ENCODE data around the gene CNNM3. TPM values are rescaled to one million over a fixed set of nuclear protein-coding genes. Genes with fewer than 3 reads are reported as not detected.
A peak's percentile ranks its signal among the peaks of the same experiment; 100 is the strongest.

The CNNM3 gene
- polyA plus RNA-seq, 3 donors from 2014 or later = 5.5 to 11.0 (median 9.9) TPM

GRCh38 chr2:96830044-96830562 is 14.0 kb downstream of the CNNM3 start:
- Mint-ChIP-seq H3K27ac (peak overlapping the region in 3 of 6 donors; percentile 55 to 79 (median 79)), H3K4me1 (no peaks in the 10 kb centered on the region), H3K9me3 (no peaks in the 10 kb centered on the region), H3K4me3 (no peak overlapping the region), H3K27me3 (ENCODE audit: low read depth in 3 of 3) (peaks cover 0 to 6% (median 0%) of the 10 kb centered on the region in 3 donors), H3K36me3 (peaks cover 11 to 36% (median 13%) of the 10 kb centered on the region in 3 donors)
- DNase-seq = no peak

GRCh38 chr2:96831679-96832078 is 15.6 kb downstream of the CNNM3 start:
- H3K4me1 Mint-ChIP-seq = no peaks in the 10 kb centered on the region
- H3K27me3 Mint-ChIP-seq (ENCODE audit: low read depth in 3 of 3) = peaks cover 0 to 6% (median 2%) of the 10 kb centered on the region in 3 donors
- H3K9me3 Mint-ChIP-seq = no peaks in the 10 kb centered on the region
- peaks cover 11 to 38% (median 13%) of the 10 kb centered on the region in 3 donors for H3K36me3 Mint-ChIP-seq
- no peak overlapping the region for H3K27ac Mint-ChIP-seq
- no peak overlapping the region for H3K4me3 Mint-ChIP-seq
- no peak for DNase-seq

GRCh38 chr2:96832408-96832753 is 16.3 kb downstream of the CNNM3 start:
- Mint-ChIP-seq H3K36me3 (peaks cover 11 to 43% (median 13%) of the 10 kb centered on the region in 3 donors), H3K27ac (no peak overlapping the region), H3K9me3 (no peaks in the 10 kb centered on the region), H3K27me3 (ENCODE audit: low read depth in 3 of 3) (peaks cover 0 to 7% (median 2%) of the 10 kb centered on the region in 3 donors), H3K4me3 (no peak overlapping the region), H3K4me1 (no peaks in the 10 kb centered on the region)
- DNase-seq = no peak

GRCh38 chr2:96832754-96833507 is 16.9 kb downstream of the CNNM3 start:
- no peaks in the 10 kb centered on the region for H3K9me3 Mint-ChIP-seq
- no peaks in the 10 kb centered on the region for H3K4me1 Mint-ChIP-seq
- no peak for DNase-seq
- peaks cover 11 to 43% (median 13%) of the 10 kb centered on the region in 3 donors for H3K36me3 Mint-ChIP-seq
- H3K27me3 Mint-ChIP-seq (ENCODE audit: low read depth in 3 of 3) = peaks cover 0 to 7% (median 2%) of the 10 kb centered on the region in 3 donors
- no peak overlapping the region for H3K4me3 Mint-ChIP-seq
- H3K27ac Mint-ChIP-seq = peak overlapping the region in 1 of 6 donors; percentile 51

GRCh38 chr2:96835830-96836229 is 19.8 kb downstream of the CNNM3 start:
- Mint-ChIP-seq H3K9me3 (no peaks in the 10 kb centered on the region), H3K36me3 (peaks cover 4 to 25% (median 8%) of the 10 kb centered on the region in 3 donors), H3K4me3 (no peak overlapping the region), H3K27ac (no peak overlapping the region), H3K4me1 (peaks cover 14 to 16% of the 10 kb centered on the region in 2 donors), H3K27me3 (ENCODE audit: low read depth in 3 of 3) (peaks cover 2 to 12% (median 5%) of the 10 kb centered on the region in 3 donors)
- no peak for DNase-seq

- peak overlapping the region in 1 of 5 donors; percentile 12 for H3K4me3 Mint-ChIP-seq
- peaks cover 14 to 18% of the 10 kb centered on the region in 2 donors for H3K4me1 Mint-ChIP-seq
- DNase-seq = no peak
- H3K36me3 Mint-ChIP-seq = peaks cover 0 to 19% (median 4%) of the 10 kb centered on the region in 3 donors
- H3K27me3 Mint-ChIP-seq (ENCODE audit: low read depth in 3 of 3) = peaks cover 2 to 6% (median 5%) of the 10 kb centered on the region in 3 donors
- H3K9me3 Mint-ChIP-seq = no peaks in the 10 kb centered on the region
- H3K27ac Mint-ChIP-seq = peak overlapping the region in 2 of 6 donors; percentile 2 to 36
These were observed 21.5 kb downstream of the CNNM3 start for GRCh38 chr2:96837575-96837974.

GRCh38 chr2:96838345-96839292 is 22.6 kb downstream of the CNNM3 start:
- H3K9me3 Mint-ChIP-seq = no peaks in the 10 kb centered on the region
- peak overlapping the region; percentile 66 to 93 (median 88) for H3K27ac Mint-ChIP-seq
- H3K4me3 Mint-ChIP-seq = peak overlapping the region; percentile 76 to 87 (median 81)
- H3K27me3 Mint-ChIP-seq (ENCODE audit: low read depth in 3 of 3) = peaks cover 2 to 7% (median 5%) of the 10 kb centered on the region in 3 donors
- H3K36me3 Mint-ChIP-seq = peaks cover 0 to 17% (median under 1%) of the 10 kb centered on the region in 3 donors
- peaks cover 14 to 18% of the 10 kb centered on the region in 2 donors for H3K4me1 Mint-ChIP-seq
- no peak for DNase-seq

GRCh38 chr2:96839293-96839874 is 23.3 kb downstream of the CNNM3 start:
- H3K36me3 Mint-ChIP-seq = peaks cover 0 to 15% (median 0%) of the 10 kb centered on the region in 3 donors
- H3K4me3 Mint-ChIP-seq = peak overlapping the region; percentile 76 to 87 (median 81)
- no peaks in the 10 kb centered on the region for H3K9me3 Mint-ChIP-seq
- peak; percentile 88 to 90 (median 89) for DNase-seq
- H3K4me1 Mint-ChIP-seq = peaks cover 14 to 18% of the 10 kb centered on the region in 2 donors
- H3K27ac Mint-ChIP-seq = peak overlapping the region; percentile 66 to 93 (median 88)
- H3K27me3 Mint-ChIP-seq (ENCODE audit: low read depth in 3 of 3) = peaks cover 2 to 7% (median 5%) of the 10 kb centered on the region in 3 donors

GRCh38 chr2:96839875-96840850 is 24.1 kb downstream of the CNNM3 start:
- peak overlapping the region; percentile 24 to 62 (median 53) for H3K4me3 Mint-ChIP-seq
- no peak for DNase-seq
- no peaks in the 10 kb centered on the region for H3K9me3 Mint-ChIP-seq
- H3K27ac Mint-ChIP-seq = peak overlapping the region in 4 of 6 donors; percentile 14 to 66 (median 56)
- peaks cover 14 to 18% of the 10 kb centered on the region in 2 donors for H3K4me1 Mint-ChIP-seq
- peaks cover 0 to 12% (median 0%) of the 10 kb centered on the region in 3 donors for H3K36me3 Mint-ChIP-seq
- H3K27me3 Mint-ChIP-seq (ENCODE audit: low read depth in 3 of 3) = peaks cover 2 to 7% (median 5%) of the 10 kb centered on the region in 3 donors

- DNase-seq = no peak
- peaks cover 2 to 6% (median 3%) of the 10 kb centered on the region in 3 donors for H3K27me3 Mint-ChIP-seq (ENCODE audit: low read depth in 3 of 3)
- no peaks in the 10 kb centered on the region for H3K9me3 Mint-ChIP-seq
- peaks cover 14 to 18% of the 10 kb centered on the region in 2 donors for H3K4me1 Mint-ChIP-seq
- H3K36me3 Mint-ChIP-seq = peaks cover 0 to 7% (median 0%) of the 10 kb centered on the region in 3 donors
- H3K4me3 Mint-ChIP-seq = no peak overlapping the region
- H3K27ac Mint-ChIP-seq = no peak overlapping the region
These were observed 25.8 kb downstream of the CNNM3 start for GRCh38 chr2:96841701-96842495.

- peaks cover 3 to 6% (median 3%) of the 10 kb centered on the region in 3 donors for H3K27me3 Mint-ChIP-seq (ENCODE audit: low read depth in 3 of 3)
- no peak overlapping the region for H3K4me3 Mint-ChIP-seq
- H3K9me3 Mint-ChIP-seq = no peaks in the 10 kb centered on the region
- no peak for DNase-seq
- H3K27ac Mint-ChIP-seq = peak overlapping the region in 1 of 6 donors; percentile 37
- peaks cover 14 to 18% of the 10 kb centered on the region in 2 donors for H3K4me1 Mint-ChIP-seq
- peaks cover 3 to 6% (median 4%) of the 10 kb centered on the region in 3 donors for H3K36me3 Mint-ChIP-seq
These were observed 26.5 kb downstream of the CNNM3 start for GRCh38 chr2:96842600-96842999.
